ENCODE measurements around the gene CNIH2.
"Not testable (repeated sequence)": the region's sequence is repeated elsewhere in the genome, so short reads cannot be mapped to it uniquely, and the experiment has no call there.

The CNIH2 gene

DNA sequence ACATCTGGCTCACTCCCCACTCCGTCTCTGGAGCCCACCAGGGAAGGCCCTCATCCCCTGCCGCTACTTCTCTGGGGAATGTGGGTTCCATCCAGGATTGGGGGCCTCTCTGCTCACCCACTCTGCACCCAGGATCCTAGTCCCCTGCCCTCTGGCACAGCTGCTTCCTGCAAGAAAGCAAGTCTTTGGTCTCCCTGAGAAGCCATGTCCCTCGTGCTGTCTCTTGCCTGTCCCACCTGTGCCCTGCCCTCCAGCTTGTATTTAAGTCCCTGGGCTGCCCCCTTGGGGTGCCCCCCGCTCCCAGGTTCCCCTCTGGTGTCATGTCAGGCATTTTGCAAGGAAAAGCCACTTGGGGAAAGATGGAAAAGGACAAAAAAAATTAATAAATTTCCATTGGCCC is 911 bp upstream of the CNIH2 start:
- not testable (repeated sequence) for H4K20me1 ChIP-seq (ENCODE audit: insufficient read depth, low read length); H3K9me3 ChIP-seq (replicated peaks; ENCODE audit: insufficient read depth, low read length); H3K9ac ChIP-seq (ENCODE audit: low read length); DNase-seq; H3K4me3 ChIP-seq (ENCODE audit: low read length); H3F3A ChIP-seq (ENCODE audit: insufficient read depth, low read length); H3K9me2 ChIP-seq (replicated peaks; ENCODE audit: insufficient read depth, low read length); H3K79me2 ChIP-seq (ENCODE audit: low read length); H3K27ac ChIP-seq (ENCODE audit: low read length); H2AFZ ChIP-seq (ENCODE audit: low read length); H3K27me3 ChIP-seq (replicated peaks; ENCODE audit: insufficient read depth, low read length); H3K4me1 ChIP-seq (ENCODE audit: low read length); H3K4me2 ChIP-seq (ENCODE audit: low read depth, low read length); H3K36me3 ChIP-seq (replicated peaks; ENCODE audit: insufficient read depth, low read length)

DNA sequence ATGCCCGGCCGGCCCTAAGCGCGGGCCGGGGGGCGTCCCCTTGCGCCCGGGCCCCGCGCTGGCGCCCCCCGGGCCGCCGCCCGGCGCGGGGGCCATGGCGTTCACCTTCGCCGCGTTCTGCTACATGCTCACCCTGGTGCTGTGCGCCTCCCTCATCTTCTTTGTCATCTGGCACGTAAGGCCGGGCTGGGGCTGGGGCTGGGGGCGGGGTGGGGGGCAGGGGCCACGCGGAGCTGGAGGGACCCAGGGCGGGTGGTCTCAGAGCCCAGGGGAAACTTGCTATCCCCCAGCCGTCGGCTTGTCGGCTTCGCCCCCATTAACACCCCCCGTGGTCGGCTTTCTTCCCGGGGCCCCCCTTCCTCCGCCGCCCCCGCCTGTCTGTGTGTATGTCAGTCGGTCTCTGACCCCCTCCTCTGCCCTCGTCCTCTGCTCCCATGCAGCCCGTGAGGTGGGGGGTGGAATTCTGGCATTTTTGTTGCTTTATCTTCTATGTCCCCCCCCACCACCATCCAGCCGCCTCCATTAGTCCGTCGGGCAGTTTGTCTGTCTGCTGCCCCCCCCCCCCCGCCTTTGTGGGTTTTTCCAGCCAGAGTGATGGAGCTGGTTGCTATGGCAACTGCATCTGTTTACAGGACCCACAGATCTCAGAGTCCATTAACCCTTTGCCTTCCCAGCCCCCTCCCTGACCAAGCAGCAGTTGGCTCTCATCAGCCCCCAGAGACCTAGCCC is 552 bp downstream of the CNIH2 start:
- DNase-seq: no peak
- H3K4me3 ChIP-seq (ENCODE audit: low read length): no peak overlapping the region
- H3K9me3 ChIP-seq (replicated peaks; ENCODE audit: insufficient read depth, low read length): no peaks in the 10 kb centered on the region
- H2AFZ ChIP-seq (ENCODE audit: low read length): no peak overlapping the region
- TF ChIP-seq EZH2 (optimal IDR thresholded peaks at IDR 0.05; ENCODE audit: low read depth, low read length) (no peak), EZH2phosphoT487 (IDR thresholded peaks at IDR 0.05; ENCODE audit: low read length) (no peak)
- TF ChIP-seq, protein P1, sequence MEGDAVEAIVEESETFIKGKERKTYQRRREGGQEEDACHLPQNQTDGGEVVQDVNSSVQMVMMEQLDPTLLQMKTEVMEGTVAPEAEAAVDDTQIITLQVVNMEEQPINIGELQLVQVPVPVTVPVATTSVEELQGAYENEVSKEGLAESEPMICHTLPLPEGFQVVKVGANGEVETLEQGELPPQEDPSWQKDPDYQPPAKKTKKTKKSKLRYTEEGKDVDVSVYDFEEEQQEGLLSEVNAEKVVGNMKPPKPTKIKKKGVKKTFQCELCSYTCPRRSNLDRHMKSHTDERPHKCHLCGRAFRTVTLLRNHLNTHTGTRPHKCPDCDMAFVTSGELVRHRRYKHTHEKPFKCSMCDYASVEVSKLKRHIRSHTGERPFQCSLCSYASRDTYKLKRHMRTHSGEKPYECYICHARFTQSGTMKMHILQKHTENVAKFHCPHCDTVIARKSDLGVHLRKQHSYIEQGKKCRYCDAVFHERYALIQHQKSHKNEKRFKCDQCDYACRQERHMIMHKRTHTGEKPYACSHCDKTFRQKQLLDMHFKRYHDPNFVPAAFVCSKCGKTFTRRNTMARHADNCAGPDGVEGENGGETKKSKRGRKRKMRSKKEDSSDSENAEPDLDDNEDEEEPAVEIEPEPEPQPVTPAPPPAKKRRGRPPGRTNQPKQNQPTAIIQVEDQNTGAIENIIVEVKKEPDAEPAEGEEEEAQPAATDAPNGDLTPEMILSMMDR (IDR thresholded peaks at IDR 0.05; ENCODE audit: low read length): no peak
- H3K4me2 ChIP-seq (ENCODE audit: low read depth, low read length): no peak overlapping the region
- H3K9ac ChIP-seq (ENCODE audit: low read length): no peak overlapping the region
- no peaks in the 10 kb centered on the region for H3K36me3 ChIP-seq (replicated peaks; ENCODE audit: insufficient read depth, low read length)
- H3K27ac ChIP-seq (ENCODE audit: low read length): no peak overlapping the region
- no peaks in the 10 kb centered on the region for H4K20me1 ChIP-seq (ENCODE audit: insufficient read depth, low read length)
- 0 out of 2 replicates have a peak, but pooled peaks cover 1% of the 10 kb centered on the region for H3F3A ChIP-seq (ENCODE audit: insufficient read depth, low read length)
- H3K9me2 ChIP-seq (replicated peaks; ENCODE audit: insufficient read depth, low read length): no peaks in the 10 kb centered on the region
- H3K79me2 ChIP-seq (ENCODE audit: low read length): no peaks in the 10 kb centered on the region
- no peaks in the 10 kb centered on the region; the same call in 1 of the 2 replicates for H3K27me3 ChIP-seq (replicated peaks; ENCODE audit: insufficient read depth, low read length)
- peaks cover 8% of the 10 kb centered on the region for H3K4me1 ChIP-seq (ENCODE audit: low read length)

DNA sequence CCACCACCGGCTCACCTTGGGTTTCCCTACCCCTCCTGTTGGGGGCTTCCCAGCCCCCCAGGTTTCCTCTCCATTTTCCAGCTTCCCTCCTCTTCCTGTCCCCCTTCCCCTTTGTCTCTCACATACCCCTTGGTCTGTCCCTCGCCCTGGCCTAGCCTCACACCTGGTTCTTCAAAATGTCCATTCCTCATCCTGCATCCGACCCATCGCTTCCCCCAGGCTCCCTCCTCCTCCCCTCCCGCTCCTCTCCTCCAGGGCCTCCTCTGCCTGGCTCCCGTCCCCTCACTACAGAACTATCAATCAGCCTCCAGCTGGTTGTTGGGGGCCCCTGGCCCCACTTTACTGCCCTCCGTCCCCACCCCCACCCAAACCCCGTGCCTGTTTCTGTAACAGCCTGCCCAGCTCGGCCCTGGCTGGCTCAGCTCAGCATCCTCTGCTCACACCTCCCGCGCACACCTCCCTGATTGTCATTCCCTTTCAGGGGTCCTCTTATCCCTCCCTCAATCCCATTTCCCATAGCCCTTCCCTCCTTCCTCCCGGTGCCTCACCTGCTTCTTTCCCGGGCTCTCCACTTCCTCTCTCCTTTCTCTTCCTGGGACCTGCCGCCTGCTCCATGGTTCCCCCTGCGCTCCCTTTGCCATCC is 1.2 kb downstream of the CNIH2 start:
- no peaks in the 10 kb centered on the region for H4K20me1 ChIP-seq (ENCODE audit: insufficient read depth, low read length)

More for the DNA sequence above, 1.2 kb downstream of the CNIH2 start:
- Histone ChIP-seq H3K36me3 (replicated peaks; ENCODE audit: insufficient read depth, low read length) (no peaks in the 10 kb centered on the region), H3K9ac (ENCODE audit: low read length) (no peak overlapping the region), H2AFZ (ENCODE audit: low read length) (no peak overlapping the region), H3K79me2 (ENCODE audit: low read length) (no peaks in the 10 kb centered on the region), H3K4me2 (ENCODE audit: low read depth, low read length) (no peak overlapping the region), H3K27me3 (replicated peaks; ENCODE audit: insufficient read depth, low read length) (no peaks in the 10 kb centered on the region; the same call in 1 of the 2 replicates), H3K9me2 (replicated peaks; ENCODE audit: insufficient read depth, low read length) (no peaks in the 10 kb centered on the region), H3F3A (ENCODE audit: insufficient read depth, low read length) (no peaks in the 10 kb centered on the region), H3K9me3 (replicated peaks; ENCODE audit: insufficient read depth, low read length) (no peaks in the 10 kb centered on the region), H3K27ac (ENCODE audit: low read length) (no peak overlapping the region), H3K4me1 (ENCODE audit: low read length) (peaks cover 8% of the 10 kb centered on the region), H3K4me3 (ENCODE audit: low read length) (no peak overlapping the region)
- no peak for TF ChIP-seq EZH2 (optimal IDR thresholded peaks at IDR 0.05; ENCODE audit: low read depth, low read length)
- no peak for TF ChIP-seq EZH2phosphoT487 (IDR thresholded peaks at IDR 0.05; ENCODE audit: low read length)
- TF ChIP-seq, protein P1 (IDR thresholded peaks at IDR 0.05; ENCODE audit: low read length): no peak
- DNase-seq: no peak

Measured in MM.1S (cell line).